ENCODE results near the gene PKHD1. TPM values are rescaled to one million over a fixed set of nuclear protein-coding genes. Genes with fewer than 3 reads are reported as not detected.

The PKHD1 gene
- total RNA-seq, 6 experiments from 2014 or later = 1.2 to 3.0 (median 2.3) TPM

DNA sequence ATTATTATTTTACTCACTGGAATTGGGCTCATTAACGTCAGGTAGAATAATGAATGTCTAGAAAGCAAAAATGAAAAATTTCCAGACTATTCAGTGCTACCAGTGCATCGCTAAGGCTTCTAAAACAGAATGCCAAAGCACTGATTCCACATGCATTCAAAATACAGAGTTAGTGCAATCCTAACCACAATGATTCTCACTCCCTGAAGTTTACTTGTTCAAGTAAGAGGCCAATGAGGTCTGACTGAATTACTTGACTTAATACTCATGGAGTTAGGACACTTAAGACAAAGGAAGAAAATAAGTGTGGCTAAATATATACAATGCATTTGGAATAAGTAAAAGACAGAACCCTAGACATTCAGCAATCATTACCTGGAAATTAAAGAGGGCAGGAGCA is 220.5 kb downstream of the PKHD1 start:
- no peaks in the 10 kb centered on the region for H3K27me3 ChIP-seq
- intact Hi-C loops (cut with DNase I) = no loop called here
- H3K27ac ChIP-seq = no peak overlapping the region
- no peak overlapping the region for H3K4me3 ChIP-seq
- H3K4me1 ChIP-seq = no peaks in the 10 kb centered on the region
- TF ChIP-seq, protein P1, sequence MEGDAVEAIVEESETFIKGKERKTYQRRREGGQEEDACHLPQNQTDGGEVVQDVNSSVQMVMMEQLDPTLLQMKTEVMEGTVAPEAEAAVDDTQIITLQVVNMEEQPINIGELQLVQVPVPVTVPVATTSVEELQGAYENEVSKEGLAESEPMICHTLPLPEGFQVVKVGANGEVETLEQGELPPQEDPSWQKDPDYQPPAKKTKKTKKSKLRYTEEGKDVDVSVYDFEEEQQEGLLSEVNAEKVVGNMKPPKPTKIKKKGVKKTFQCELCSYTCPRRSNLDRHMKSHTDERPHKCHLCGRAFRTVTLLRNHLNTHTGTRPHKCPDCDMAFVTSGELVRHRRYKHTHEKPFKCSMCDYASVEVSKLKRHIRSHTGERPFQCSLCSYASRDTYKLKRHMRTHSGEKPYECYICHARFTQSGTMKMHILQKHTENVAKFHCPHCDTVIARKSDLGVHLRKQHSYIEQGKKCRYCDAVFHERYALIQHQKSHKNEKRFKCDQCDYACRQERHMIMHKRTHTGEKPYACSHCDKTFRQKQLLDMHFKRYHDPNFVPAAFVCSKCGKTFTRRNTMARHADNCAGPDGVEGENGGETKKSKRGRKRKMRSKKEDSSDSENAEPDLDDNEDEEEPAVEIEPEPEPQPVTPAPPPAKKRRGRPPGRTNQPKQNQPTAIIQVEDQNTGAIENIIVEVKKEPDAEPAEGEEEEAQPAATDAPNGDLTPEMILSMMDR (IDR thresholded peaks at IDR 0.05) = no peak
- TF ChIP-seq POLR2A (IDR thresholded peaks at IDR 0.05) = no peak
- ATAC-seq (no peak), DNase-seq (no peak)
- H3K36me3 ChIP-seq = no peaks in the 10 kb centered on the region
- WGBS (ENCODE audit: insufficient coverage, low coverage, low lambda C conversion rate, missing lambda C conversion rate) = 29% methylated on average over 2 of the region's 2 CpGs
- no peaks in the 10 kb centered on the region for H3K9me3 ChIP-seq

DNA sequence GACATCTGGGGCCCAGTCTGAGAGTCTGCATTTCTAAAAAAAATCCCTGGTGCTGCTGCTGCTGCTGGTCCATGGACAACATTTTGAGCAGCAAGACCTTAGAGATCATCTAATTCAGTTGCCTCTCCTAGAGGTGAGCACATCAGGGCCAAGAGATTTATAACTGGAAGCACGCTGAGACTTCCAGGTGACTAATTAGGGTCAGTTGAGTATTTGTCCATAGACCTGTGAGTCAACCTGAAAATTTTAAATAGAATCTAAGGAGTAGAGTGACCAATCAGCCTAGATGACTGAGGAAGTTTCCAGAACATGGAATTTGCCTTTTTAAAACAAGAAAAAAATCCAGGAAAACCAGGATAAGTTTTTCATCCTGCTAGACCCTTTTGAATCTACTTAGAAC is 221.4 kb downstream of the PKHD1 start:
- ATAC-seq (no peak), DNase-seq (no peak)
- Histone ChIP-seq H3K9me3 (no peaks in the 10 kb centered on the region), H3K4me3 (no peak overlapping the region), H3K36me3 (no peaks in the 10 kb centered on the region), H3K4me1 (no peaks in the 10 kb centered on the region), H3K27ac (no peak overlapping the region), H3K27me3 (no peaks in the 10 kb centered on the region)
- intact Hi-C loops (cut with DNase I) = no loop called here
- 58% methylated on average over 1 of the region's 1 CpG for WGBS (ENCODE audit: insufficient coverage, low coverage, low lambda C conversion rate, missing lambda C conversion rate)
- no peak for TF ChIP-seq POLR2A (IDR thresholded peaks at IDR 0.05)
- TF ChIP-seq, protein P1 (IDR thresholded peaks at IDR 0.05) = no peak

DNA sequence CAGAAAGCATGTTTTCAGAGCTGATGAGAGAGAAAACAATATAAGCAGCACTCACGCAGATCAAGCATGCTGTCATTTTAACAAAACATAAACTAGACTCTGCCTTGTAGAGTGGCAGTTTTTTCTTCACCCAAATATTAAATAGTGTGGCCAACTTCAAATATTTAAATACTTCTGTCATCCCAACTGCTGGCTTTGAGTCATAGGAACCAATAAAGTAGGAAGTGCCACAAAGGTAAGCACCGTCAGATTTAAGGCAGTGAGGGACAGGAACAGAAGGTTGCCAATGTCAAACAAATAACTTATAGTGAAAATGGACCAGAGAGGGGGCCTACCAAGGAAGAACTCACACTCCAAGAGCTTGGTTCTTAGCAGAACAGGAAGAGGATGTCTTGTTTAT is 222.2 kb downstream of the PKHD1 start:
- 92% methylated on average over 2 of the region's 2 CpGs for WGBS (ENCODE audit: insufficient coverage, low coverage, low lambda C conversion rate, missing lambda C conversion rate)
- Histone ChIP-seq H3K27me3 (no peaks in the 10 kb centered on the region), H3K4me1 (no peaks in the 10 kb centered on the region), H3K9me3 (no peaks in the 10 kb centered on the region), H3K36me3 (no peaks in the 10 kb centered on the region), H3K27ac (no peak overlapping the region), H3K4me3 (no peak overlapping the region)
- intact Hi-C loops (cut with DNase I) = no loop called here
- TF ChIP-seq, protein P1 (IDR thresholded peaks at IDR 0.05) = no peak
- no peak for TF ChIP-seq POLR2A (IDR thresholded peaks at IDR 0.05)
- DNase-seq (no peak), ATAC-seq (no peak)

DNA sequence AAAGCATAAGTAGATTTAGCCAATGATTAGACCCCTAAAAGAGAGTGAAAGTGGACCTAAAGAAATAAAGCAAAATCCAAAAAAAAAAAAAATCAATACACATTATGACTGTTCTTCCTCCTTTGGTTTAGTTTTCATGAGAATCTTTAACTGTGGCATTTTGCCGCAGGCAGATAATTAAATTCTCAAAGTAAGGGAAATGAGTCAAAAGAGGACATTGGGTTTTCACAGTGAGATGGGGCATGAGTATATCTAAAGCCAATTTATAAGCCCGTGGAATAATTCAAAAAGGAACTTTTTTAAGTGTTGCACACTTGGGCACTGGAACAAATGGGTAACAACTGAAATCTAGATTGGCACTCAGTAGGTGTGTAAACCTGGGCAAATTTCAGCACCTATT is 230.3 kb downstream of the PKHD1 start:
- TF ChIP-seq POLR2A (IDR thresholded peaks at IDR 0.05) = no peak
- TF ChIP-seq, protein P1 (IDR thresholded peaks at IDR 0.05) = no peak
- no peak for DNase-seq
- no peak overlapping the region for H3K27ac ChIP-seq
- H3K9me3 ChIP-seq = no peaks in the 10 kb centered on the region
- 92% methylated on average over 2 of the region's 2 CpGs for WGBS (ENCODE audit: insufficient coverage, low coverage, low lambda C conversion rate, missing lambda C conversion rate)
- ATAC-seq = no peak
- H3K4me3 ChIP-seq = no peak overlapping the region
- no peaks in the 10 kb centered on the region for H3K27me3 ChIP-seq
- H3K36me3 ChIP-seq = no peaks in the 10 kb centered on the region
- peaks cover 0 to 8% (median 0%) of the 10 kb centered on the region in 4 donors for H3K4me1 ChIP-seq
- intact Hi-C loops (cut with DNase I) = loop anchor here in 1 of 2 donors (10.0 kb wide), 1 partner anchor 168 kb away; no protein-coding TSS in a partner anchor

DNA sequence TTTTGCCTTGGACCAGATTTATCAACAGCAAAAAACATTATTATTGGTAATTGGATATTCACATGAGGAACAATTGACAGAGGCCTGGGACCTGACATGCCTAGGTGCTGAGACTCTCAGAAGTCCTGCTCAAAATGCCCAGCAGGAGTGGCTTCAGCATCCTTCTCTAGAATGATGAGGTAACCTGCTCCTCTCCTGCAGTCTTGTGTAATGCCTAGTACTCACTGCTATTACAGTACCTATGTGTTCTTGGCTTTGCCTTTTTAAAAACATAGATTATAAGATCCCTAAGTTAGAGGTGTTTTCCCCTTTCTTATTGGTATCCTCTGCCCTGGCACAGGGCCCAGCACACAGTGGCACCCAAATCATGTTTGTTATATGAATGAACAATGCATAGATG is 230.9 kb downstream of the PKHD1 start:
- DNase-seq (no peak), ATAC-seq (no peak)
- no peak overlapping the region for H3K4me3 ChIP-seq
- H3K27ac ChIP-seq = no peak overlapping the region
- H3K4me1 ChIP-seq = peaks cover 0 to 8% (median 0%) of the 10 kb centered on the region in 4 donors
- H3K27me3 ChIP-seq = no peaks in the 10 kb centered on the region
- TF ChIP-seq, protein P1 (IDR thresholded peaks at IDR 0.05) = no peak
- TF ChIP-seq POLR2A (IDR thresholded peaks at IDR 0.05) = no peak
- no peaks in the 10 kb centered on the region for H3K9me3 ChIP-seq
- intact Hi-C loops (cut with DNase I) = loop anchor here in 1 of 2 donors (10.0 kb wide), 1 partner anchor 168 kb away; no protein-coding TSS in a partner anchor
- H3K36me3 ChIP-seq = no peaks in the 10 kb centered on the region
